ENCODE data around the gene ZNF547.

Gene ZNF547

DNA sequence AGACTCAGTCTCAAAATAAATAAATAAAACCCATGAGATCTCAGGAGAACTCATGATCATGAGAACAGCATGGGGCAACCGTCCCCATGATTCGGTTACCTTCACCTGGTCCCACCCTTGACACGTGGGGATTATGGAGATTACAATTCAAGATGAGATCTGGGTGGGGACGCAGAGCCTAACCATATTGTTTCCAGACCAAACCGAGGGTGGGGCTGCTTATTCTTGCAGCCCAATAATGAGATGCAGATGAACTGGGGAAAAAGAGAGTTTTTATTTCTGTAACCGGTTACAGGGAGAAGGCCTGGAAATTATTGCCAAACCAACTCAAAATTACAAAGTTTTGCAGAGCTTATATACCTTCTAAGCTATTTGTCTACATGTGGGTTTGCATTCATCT is 12.8 kb downstream of the ZNF547 start:
- DNase-seq: no peak

DNA sequence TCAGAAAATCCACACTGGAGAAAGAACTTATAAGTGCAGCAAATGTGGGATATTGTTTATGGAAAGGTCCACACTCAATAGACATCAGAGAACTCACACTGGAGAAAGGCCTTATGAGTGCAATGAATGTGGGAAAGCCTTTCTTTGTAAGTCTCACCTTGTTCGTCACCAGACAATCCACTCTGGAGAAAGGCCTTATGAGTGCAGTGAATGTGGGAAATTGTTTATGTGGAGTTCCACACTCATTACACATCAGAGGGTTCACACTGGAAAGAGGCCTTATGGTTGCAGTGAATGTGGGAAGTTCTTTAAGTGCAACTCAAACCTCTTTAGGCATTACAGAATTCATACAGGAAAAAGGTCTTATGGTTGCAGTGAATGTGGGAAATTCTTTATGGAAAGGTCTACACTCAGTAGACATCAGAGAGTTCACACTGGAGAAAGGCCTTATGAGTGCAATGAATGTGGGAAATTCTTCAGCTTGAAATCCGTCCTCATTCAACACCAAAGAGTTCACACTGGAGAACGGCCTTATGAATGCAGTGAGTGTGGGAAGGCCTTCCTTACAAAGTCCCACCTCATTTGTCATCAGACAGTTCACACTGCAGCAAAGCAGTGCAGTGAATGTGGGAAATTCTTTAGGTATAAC is 14.3 kb downstream of the ZNF547 start:
- DNase-seq: no peak

DNA sequence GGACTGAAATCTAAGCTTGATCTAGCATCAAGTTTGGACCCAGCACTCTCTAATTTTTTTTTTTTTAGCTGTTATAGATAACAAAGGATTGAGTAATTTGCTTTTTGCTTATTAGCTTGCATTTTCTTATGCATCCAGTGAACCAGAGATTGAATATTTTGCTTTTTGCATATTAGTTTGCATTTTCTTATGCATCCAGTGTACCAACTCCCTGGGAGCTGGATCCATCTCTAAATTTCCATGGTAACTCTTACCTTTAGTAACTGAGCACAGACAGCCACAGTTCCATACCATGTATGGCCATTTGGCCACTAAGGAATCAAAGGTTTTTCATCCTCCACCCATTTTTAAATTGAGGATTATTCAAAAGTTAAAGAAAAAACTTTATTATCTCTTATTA is 17.6 kb downstream of the ZNF547 start:
- no peak for DNase-seq

DNA sequence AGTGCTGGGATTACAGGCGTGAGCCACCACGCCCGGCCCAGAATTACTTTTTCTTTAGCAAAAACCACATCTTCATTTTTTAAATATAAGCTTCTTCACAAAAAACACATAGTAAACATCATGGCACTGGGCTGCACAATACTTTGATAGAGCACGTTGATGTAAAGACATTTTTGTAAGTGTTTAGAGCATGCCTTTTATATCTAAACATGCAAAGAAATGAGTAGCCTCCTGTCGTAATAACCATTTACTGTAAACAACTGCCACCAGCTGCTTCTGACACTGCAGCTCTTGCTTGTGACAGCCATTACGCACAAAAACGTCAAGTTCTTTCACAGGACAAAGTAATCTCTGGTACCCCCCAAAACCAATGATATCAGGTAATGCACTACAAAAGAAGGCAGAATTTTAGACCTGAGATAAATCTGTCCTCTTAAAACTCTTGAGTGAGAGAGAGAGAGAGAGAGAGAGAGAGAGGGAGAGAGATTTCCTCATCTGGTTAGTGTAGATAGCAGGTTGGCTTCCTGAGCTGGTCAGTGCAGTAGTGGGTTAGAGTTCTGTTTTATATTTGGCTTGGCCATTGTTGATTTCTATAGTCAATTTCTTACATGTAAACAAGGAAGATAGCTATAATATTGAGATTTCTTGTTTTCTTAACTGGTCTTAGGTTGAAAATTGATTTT is 19.6 kb downstream of the ZNF547 start:
- no peak for DNase-seq

DNA sequence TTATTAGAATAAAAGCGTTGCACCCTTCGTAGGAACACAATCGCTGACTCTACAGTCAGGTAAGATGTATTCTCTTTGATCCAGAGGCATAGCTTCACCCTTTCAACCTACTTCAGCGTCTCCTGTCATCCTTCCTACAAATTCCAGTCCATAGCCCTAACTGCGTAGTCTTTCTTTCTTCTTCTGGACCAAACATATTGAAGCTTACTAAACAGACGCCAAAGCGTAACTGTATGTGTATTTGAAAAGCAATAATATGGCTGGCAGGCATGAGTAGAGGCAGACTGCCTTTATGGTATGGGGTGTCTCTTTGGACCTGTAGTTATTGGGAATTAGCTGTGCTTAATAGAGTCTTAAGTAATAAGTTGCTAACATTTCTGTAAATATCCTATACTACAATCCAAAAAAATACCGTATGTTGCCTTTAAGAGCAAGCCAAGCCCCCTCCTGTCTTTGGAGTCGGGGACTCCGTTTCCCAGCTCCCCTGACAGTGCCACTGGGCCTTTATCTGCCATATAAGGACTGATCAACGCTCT is 25.9 kb downstream of the ZNF547 start:
- DNase-seq: no peak

DNA sequence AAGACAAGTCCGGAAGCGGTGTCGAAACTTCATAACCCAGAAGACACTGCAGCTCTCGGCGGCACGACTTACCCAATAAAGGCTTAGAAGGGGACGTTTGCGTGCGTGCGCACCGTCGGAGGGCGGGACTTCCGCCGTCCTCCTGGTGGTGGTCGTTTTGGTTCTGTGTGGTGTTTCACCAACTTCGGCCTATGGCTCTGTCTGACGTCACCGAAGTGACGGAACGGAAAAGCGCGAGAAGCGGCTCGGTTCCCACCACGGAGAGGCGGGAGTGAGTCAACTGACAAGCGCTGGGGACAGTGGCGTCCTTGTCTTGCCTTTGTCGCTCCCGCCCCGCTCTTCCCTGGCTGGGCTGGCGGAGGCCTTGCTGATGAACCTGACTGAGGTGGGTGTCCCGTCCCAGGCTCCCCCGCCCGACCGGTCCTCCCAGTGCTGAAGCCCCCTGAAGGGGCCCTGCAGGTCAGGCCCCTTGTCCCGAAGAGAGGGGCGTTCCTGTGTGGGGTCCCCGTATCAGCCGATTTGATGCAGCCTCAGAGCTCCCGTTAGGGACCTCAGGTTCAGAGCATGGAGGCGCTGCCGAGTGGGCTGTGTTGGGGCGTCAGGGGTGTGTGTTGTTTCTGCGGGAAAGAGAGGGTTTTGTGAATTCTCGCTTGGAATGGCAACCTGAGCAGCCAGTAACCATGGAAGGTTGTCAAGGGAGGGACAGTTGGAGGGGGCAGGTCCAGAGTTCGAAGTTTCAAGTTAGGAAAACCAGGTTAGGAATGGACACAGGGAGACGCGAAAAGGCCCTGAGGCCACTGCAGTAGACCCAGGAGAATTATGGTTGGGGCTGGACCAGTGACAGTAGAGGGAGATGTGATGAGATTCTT is 26.6 kb downstream of the ZNF547 start, which contains the start of gene ZNF548:
Gene ZNF548, plus strand, starts transcription at position 125 of the 869 bp plus-strand sequence. Its CDS starts 246 bp downstream, at position 371.
- DNase-seq: peak; percentile 99

DNA sequence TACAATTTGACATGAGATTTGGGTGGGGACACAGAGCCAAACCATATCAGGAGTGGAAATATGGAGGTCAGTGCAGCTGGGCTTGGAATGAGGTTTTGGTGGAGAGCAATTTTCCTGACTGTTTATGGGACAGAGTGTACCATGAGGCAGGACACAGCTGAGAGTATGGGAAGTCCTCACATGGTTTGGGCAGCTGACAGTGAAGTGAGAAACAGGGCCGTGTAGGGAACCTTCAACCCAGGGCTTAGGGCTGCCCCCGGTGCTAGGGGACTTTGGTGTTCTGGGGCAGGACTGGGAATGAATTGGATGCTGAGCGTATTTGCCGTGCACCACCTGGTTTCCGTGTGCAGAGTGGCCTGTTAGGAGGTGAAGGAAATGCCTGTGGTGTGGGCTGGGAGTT is 32.4 kb downstream of the ZNF547 start:
- DNase-seq: no peak

DNA sequence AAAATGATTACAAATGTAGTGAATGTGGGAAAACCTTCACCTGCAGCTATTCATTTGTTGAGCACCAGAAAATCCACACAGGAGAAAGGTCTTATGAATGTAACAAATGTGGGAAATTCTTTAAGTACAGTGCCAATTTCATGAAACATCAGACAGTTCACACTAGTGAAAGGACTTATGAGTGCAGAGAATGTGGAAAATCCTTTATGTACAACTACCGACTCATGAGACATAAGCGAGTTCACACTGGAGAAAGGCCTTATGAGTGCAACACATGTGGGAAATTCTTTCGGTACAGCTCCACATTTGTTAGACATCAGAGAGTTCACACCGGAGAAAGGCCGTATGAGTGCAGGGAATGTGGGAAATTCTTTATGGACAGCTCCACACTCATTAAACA is 35.5 kb downstream of the ZNF547 start:
- DNase-seq: no peak

DNA sequence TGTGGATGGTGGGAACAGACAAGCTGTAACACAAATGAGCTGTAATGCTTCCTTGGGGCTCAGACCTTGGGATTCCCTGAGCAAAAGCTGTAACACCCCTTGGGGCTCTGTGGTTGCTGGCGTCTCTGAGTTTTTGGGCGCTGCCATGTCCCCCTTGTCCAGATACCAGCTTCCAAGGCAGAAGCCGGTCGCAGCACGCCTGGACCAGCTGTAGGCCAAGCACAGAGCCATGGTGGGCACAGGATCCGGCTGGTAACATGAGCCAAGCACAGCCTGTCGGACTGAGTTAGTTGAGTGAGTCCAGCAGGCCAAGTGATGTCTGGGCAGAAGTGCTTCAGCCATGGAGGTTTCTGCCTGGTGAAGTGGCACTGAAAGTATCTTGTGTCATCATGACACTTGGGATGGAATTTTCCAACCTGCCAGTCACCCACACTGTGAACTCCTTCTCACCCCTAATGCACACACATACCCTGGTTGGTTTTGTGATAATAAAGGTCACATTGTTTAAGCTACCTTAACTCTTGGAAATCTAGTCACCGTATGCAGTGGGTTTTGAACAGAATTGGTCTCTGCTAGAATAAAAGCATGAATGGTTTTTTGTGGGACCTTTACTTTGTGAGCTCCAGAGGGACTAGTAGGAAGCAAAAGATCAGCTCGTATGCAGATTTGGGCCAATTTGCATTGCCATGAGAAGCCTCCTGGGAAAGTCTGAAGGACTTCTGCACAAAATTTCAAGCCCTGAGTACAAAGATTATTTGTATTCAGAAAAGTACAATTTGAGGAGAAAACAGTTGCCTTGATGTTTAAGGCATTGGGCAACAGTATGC is 40.6 kb downstream of the ZNF547 start:
- DNase-seq: no peak

DNA sequence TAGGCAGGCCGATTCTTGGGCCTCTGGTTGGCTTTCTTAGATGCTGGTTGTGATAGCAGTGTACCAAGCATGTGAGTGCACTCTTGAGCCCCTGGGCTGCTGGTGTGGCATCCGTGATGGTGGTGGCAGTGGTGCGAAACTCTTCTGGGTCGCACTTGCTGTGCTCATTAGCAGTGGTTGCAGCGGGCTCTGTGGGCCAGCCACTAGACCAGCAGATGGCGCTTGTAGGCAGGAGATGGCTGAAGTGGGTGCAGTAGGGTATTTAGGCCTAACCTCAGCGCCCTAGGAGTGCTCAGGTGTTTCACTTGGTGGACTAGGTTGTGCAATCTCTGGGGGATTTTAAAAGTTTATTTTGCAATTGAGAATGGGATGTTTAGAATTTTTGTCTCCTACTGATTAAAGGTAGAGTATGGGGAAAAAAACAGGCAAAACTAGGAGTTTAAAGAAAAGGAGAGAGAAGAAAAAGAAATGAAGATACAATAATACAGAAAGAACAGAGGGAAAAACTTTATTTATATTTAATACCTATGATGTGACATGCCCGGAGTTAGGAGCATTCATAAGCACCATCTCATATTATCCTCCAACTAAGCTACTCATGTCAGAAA is 43.3 kb downstream of the ZNF547 start:
- peak; percentile 26 for DNase-seq

DNA sequence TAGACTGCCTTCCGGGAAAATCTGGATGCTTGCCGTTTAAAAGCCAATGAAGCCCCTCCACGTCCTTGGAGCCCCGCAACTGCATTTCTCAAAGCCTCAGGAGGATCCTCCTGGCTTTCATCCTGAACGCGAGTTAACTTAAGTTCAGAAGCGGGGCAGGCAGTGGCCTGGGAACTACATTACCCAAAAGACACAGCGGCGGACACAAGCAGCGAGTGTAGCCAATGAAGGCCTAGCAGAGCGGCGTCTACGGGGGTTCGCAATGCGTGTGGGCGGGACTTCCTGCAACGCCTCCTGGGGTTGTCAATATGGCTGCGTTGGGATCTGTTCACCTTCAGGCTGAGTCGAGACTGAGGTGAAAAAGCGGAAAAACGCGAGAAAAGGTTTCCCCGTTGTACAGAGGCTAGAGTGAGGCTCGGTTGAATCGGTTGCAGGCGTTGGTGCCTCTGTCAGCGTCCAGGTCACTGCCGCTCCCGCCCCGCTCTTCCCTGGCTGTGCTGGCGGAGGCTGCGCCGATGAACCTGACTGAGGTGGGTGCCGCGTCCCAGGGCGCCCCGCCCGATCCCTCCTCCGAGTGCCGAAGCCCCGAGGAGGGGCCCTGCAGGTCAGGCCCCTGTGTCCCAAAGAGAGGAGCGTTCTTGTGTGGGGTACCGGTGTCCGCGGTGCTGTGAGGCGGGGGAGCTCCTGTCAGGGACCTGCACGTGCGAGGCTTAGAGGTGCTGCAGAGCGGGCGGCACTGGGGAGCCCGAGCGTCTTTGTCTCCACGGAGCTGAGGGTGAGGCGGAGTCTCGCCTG is 47.7 kb downstream of the ZNF547 start, which contains the start of gene ZNF17:
Gene ZNF17, plus strand, starts transcription at position 285 of the 795 bp plus-strand sequence. CDS start 2,455 bp downstream, outside the sequence.
- peak; percentile 93 for DNase-seq

DNA sequence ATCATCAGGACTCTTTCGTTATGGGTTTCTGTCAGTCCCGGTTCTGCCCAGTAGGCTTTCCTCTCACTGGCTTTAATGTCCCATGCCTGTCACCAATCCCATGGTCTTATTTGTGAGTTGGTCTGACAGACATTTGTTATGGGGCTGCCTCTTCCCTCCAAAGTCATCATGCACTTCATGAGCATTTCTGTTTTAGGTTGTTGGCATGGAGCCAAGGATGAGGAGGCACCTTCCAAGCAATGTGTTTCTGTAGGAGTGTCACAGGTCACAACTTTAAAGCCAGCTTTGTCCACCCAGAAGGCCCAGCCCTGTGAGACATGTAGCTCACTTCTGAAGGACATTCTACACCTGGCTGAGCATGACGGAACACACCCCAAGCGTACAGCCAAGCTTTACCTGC is 56.1 kb downstream of the ZNF547 start:
- no peak for DNase-seq

DNA sequence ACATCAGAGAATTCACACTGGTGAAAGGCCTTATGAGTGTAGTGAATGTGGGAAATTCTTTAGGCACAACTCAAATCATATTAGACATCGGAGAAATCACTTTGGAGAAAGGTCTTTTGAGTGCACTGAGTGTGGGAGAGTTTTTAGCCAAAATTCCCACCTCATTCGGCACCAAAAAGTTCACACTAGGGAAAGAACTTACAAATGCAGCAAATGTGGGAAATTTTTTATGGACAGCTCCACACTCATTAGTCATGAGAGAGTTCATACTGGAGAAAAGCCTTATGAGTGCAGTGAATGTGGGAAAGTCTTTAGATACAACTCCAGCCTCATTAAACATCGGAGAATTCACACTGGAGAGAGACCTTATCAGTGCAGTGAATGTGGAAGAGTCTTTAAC is 57.7 kb downstream of the ZNF547 start:
- DNase-seq: no peak

Measured in fibroblast of skin of right biceps (primary cell).